PC-9 (cell line): ENCODE results near the gene KIDINS220.

Source experiments
- EZH2 ChIP-seq: fragments of 200-600 bp; sonication (generic); IDR thresholded peaks from 2 replicates; pipeline ENCODE4 v1.8.0; 2017; ENCODE audit warnings: antibody characterized with exemption, low read depth
- TF ChIP-seq, protein P1 (sequence below): fragments of 200-600 bp; sonication (generic); conservative IDR thresholded peaks from 2 replicates; pipeline ENCODE4 v1.6.1; 2017; ENCODE audit warnings: mixed run types, antibody characterized with exemption, mild to moderate bottlenecking, moderate library complexity

GRCh38 chr2:8682719-8683667, 154.4 kb downstream of the KIDINS220 start:
- TF ChIP-seq, protein P1, sequence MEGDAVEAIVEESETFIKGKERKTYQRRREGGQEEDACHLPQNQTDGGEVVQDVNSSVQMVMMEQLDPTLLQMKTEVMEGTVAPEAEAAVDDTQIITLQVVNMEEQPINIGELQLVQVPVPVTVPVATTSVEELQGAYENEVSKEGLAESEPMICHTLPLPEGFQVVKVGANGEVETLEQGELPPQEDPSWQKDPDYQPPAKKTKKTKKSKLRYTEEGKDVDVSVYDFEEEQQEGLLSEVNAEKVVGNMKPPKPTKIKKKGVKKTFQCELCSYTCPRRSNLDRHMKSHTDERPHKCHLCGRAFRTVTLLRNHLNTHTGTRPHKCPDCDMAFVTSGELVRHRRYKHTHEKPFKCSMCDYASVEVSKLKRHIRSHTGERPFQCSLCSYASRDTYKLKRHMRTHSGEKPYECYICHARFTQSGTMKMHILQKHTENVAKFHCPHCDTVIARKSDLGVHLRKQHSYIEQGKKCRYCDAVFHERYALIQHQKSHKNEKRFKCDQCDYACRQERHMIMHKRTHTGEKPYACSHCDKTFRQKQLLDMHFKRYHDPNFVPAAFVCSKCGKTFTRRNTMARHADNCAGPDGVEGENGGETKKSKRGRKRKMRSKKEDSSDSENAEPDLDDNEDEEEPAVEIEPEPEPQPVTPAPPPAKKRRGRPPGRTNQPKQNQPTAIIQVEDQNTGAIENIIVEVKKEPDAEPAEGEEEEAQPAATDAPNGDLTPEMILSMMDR, result no peak
- no peak for TF ChIP-seq EZH2
